HG02943 (cell line): ENCODE measurements around the gene ADAM10.

Experiments used
- ATAC-seq: cut with Tn5 transposase; IDR thresholded peaks from one replicate; pipeline ENCODE4 v1.9.1; 2021; ENCODE audit warnings: mild to moderate bottlenecking, low read depth, moderate library complexity; ENCODE audit not compliant: unreplicated experiment

Gene ADAM10

DNA sequence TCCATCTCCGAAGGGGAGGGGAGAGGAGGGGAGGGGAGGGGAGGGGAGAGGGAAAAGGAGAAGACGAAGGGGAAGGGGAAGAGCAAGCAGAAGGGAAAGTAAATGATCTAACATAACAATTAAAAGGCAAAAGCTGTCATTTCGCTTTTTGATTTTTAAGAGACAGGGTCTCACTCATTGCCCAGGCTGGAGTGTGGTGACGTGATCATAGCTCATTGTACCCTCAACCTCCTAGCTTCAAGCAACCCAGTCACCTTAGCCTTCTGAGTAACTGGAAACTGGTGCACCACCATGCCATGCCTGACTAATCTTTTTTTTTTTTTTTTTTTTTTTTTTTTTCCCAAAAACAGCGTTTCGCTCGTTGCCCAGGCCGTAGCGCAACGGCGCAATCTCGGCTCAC, 22.6 kb downstream of the ADAM10 start:
- no peak for ATAC-seq

- no peak for ATAC-seq
Measured at GRCh38 chr15:58724466-58724865, 25.0 kb downstream of the ADAM10 start.

GRCh38 chr15:58717357-58717756, 32.1 kb downstream of the ADAM10 start:
- ATAC-seq: no peak

DNA sequence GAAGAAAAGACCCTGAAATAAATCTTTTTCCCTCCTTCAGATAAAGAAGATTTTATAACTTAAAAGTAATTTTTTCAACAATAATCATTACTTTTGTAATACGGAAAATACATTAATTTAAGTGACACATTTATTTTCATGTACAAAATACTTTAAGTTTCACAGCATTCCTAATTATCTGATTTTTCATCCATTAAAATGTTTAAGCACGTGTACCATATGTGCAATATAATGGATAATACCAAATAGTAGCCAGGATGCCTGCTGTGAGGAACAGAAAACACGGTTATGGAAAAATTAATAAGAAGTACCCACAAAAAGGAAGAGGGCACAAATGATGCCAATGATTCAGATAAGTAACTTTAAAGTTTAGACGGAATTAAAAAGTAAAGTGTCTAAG, 33.5 kb downstream of the ADAM10 start:
- no peak for ATAC-seq

DNA sequence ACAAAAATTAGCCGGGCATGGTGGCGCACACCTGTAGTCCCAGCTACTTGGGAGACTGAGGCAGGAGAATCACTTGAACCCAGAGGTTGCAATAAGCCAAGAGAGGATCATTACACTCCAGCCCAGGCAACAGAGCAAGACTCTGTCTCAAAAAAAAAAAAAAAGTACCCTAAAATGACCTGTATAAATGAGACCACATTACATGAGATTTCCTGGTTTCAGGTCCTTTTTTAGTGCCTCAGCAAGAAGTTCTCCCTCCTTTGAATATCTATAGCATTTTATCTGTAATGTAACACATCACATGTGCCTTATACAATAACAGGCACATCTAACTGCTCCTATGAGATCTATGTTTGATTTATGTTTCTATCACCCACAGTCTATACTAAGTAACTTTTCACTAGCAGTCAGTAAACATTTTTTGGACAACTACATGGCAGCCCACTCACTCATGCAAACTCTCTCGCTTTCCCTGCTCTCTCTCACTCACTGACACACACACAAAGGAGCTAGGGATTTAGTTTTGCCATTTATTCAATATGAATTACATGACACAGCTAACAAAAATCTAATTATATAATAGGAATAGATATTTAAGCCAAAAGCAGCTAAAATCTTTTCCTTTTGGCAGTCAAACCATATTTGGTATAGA, 34.1 kb downstream of the ADAM10 start:
- no peak for ATAC-seq

DNA sequence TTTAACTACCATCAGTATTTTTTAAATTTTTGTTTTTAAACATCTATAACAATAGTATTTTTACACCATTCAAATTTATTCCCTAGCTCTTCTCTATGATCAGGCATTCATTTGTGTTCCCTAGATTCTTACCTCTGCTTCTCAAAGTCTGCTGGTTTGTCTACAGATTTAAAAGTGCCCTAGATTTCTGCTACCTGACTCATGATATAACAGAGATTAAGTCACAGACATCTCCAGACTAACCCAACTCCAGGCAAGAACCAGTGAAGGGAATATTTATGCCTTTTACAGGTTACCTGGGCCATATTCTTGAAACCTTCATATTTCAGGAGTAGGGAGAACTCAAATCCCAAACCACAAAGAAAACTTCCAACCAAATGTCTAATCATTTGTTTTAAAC, 38.8 kb downstream of the ADAM10 start:
- ATAC-seq: no peak

DNA sequence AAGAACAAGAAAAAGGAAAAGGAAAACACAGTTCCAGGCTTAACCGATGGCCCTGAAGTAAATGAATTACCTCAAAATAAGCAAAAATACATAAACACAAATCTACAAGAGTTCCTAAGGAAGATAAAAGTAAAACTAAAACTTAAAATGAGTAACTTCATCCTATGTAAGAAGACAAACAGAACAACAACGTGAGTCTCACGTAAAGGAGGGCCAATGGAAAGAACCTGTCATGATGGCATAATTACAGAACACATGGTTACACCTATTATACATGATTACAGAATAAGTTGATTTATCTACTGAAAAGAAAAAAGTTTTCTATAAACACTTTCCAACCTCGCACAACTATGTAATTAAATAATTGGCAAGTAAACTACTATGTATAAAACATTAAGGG, 42.1 kb downstream of the ADAM10 start:
- no peak for ATAC-seq

DNA sequence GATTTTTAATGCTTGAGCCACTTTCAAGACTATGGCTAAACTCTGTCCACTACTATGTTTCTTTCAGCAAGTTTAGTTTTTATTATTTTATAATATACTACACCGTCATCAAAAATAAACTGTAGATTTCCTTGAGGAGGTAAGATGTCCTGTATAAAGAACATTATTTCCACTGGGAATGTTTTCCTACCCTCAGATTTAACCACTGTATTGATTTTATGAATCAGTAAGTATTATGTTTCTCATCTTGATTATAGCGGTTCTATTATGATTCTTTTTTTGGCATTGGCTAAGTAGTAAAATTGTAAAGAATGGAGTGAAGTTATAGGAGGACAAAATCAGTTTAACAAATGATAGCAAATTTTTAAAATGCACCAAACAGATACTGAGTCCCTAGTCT, 44.4 kb downstream of the ADAM10 start:
- ATAC-seq: no peak

DNA sequence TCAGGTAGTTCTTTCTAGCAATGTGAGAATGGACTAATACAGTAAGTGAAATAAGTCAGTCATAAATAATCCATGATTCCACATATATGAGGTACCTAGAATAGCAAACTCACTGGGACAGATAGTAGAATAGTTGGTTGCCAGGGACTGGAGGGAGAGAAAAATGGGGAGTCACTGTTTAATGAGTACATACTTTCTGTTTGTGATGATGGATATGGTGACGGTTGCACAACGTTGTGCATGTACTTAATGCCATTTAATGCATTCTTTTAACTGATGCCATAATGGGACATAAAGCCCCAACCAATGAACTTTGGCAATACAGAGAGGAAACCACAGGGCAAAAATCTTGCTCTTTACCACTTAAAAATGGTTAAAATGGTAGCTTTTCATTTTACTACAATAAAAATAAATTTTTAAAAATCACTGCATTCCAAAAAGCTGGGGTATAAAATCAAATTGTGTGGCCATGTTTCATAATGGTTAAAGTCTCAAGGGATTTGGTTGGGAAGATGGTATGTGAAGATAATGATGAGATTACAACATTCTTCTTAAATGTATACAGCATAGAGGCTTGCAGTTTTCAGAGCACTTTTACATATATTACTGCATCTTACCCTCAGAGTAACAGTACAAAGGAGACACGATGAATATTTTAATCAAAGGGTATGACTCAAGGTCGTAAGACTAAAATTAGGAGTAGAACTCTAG, 45.2 kb downstream of the ADAM10 start:
- no peak for ATAC-seq

- no peak for ATAC-seq
Measured at GRCh38 chr15:58703610-58704009, 45.9 kb downstream of the ADAM10 start.

DNA sequence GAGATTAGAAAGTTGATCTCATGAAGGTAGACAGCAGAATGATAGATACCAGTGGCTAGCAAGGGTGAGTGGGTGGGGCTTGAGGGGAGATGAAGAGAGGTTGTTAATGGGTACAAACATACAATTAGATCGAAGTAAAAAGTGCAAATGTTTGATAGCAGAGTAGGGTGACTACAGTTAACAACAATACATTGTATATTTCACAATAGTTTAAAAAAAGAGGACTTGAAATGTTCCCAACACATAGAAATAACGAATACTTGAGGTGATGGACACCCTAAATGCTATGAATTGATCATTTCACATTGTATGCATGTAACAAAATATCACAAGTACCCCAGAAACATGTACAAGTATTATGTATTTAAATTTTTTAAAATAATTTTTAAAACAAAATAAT, 47.3 kb downstream of the ADAM10 start:
- ATAC-seq: no peak

DNA sequence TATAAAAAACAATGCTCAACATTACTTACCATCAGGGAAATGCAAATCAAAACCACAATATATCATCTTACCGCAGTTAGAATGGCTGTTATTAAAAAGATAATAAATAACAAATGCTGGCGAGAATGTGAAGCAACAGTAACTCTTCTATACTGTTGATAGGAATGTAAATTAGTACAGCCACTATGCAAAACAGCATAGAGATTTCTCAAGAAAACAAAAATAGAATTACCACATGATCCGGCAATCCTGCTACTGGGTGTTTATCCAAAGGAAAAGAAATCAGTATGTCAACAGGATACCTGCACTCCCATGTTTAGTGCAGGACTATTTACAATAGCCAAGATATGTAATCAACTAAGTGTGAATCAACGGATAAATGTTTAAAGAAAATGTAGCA, 48.1 kb downstream of the ADAM10 start:
- no peak for ATAC-seq

DNA sequence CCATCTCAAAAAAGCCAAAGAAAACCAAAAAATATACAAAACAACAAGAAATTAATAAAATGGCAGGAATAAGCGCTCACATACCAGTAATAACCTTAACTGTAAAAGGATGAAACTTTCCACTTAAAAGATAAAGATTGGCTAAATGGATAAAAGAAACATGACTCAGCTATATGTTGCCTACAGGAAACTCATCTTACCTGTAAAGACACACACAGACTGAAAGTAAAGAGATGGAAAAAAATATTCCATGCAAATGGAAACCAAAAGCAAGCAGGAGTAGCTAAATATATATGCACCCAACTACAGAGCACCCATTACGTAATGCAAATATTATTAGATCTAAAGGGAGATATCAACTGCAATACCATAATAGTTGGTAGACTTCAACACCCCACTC, 49.7 kb downstream of the ADAM10 start:
- no peak for ATAC-seq

DNA sequence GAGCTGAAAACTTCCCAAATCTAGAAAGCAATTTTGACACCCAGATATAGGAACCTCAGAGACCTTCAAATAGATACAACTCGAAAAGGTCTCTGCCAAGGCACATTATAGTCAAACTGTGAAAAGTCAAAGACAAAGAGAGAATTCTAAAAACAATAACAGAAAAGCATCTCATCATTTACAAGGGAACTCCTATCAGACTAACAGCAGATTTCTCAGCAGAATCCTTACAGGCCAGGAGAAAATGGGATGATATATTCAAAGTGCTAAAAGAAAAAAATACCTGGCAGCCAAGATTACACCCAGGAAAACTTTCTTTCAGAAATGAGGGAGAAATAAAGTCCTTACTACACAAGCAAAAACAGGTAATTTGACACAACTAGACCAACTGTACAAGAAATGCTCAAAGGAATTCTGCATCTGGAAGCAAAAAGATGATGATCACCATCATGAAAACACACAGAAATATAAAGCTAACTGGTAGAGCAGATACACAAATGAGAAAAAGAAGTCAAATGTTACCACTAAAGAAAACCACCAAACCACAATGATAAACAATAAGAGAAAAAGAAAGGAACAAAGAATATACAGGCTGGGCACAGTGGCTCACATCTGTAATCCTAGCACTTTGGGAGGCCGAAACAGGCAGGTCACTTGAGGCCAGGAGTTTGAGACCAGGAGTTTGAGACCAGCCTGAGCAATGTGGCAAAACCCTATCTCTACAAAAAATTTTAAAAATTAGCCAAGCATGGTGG, 50.4 kb downstream of the ADAM10 start:
- no peak for ATAC-seq

DNA sequence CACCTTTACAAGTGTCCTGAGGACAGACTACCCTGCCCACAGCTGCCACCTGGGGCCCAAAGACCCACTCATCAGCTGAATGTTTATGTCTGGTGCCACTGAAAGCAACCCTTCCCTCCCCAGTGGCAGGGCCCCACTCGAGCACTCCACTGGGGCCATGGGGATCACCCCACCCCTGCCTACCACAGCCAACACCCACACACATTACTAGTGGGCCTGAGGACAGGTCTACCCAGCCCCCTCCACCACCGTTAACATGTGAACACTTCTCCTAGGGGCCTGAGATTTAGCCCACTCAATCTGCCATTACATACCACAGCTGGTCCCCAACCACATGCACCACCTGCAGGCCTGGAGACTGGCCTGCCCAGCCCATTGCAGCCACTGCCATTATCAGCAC, 52.3 kb downstream of the ADAM10 start:
- no peak for ATAC-seq

GRCh38 chr15:58696738-58697137, 52.8 kb downstream of the ADAM10 start:
- no peak for ATAC-seq

DNA sequence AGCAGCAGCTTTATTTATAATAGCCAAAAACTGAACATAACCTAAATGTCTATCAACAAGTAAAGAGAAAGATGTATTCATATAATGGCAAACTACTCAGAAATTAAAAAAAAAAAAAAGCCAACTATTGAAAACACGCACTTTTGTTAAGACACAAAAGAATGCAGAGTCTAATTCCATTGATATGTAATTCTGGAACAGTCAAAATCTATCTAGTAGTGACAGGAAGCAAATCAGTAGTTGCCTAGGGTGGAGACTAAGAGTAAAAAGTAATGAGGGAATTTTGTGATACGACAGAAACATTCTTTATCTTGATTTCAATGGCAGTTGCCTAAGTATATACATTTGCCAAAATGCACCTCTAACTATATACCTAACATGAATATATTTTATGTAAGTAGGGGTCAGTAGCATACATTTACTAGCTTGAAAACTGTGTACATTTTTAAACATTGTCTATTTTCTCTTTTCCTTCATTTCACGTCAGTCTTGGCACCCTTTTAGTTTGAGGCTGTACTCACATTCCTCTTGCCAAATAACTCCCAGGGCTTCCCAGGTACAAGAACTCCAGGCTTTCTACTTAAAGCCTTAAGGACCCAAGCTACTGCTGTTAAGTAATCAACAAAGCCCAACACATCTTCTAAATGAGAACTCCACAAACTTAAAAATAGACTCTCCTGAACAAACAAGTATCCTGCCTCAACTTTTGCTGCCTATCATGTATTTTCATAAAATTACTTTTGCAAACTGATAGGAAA, 54.7 kb downstream of the ADAM10 start:
- ATAC-seq: no peak

DNA sequence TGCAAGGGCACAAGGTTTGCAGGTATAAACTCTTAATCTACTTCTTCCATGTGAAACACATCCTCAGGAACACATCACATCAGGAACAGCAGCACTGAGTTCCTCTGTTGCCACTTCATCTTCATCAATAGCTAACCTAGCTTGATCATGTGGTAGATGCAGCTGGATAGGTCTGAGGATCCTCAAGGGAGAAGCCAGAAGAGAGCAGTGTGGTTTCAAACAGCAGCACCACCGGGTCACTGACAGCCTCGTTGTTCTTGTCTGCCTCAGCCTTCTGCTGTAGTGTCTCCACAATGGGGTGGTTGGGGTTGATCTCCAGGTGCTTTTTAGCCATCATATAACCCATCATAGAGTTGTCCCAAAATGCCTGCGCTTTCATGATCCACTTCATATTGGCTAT, 58.8 kb downstream of the ADAM10 start:
- ATAC-seq: no peak

DNA sequence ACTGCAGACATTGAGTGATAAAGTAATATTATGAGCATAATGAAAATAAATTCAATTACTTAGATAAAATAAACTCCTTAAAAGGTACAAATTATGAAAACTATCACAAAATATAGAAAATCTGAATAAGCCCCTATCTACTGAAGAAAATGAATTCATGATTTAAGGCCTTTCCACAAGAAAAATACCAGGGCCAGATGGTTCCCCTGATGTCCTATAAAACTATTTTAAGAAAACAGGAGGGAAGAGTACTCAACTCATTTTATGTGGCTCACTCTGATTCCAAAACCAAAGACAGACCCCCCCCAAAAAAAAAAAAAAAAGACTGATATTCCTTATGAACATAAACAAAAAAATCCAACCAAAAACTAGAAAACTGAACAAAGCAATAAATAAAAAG, 59.9 kb downstream of the ADAM10 start:
- no peak for ATAC-seq

DNA sequence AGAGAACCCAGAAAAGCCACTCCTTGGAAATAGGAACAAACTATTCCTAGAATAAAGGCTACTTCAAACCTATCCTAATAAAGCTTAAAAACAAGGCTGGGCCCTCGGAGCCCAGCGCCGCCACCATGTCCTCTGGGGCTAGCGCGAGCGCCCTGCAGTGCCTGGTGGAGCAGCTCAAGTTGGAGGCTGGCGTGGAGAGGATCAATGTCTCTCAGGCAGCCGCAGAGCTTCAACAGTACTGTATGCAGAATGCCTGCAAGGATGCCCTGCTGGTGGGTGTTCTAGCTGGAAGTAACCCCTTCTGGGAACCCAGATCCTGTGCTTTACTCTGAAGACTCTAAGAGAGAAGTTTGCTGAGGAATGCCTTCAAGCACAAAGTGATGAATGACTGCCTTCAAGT, 63.2 kb downstream of the ADAM10 start:
- no peak for ATAC-seq

DNA sequence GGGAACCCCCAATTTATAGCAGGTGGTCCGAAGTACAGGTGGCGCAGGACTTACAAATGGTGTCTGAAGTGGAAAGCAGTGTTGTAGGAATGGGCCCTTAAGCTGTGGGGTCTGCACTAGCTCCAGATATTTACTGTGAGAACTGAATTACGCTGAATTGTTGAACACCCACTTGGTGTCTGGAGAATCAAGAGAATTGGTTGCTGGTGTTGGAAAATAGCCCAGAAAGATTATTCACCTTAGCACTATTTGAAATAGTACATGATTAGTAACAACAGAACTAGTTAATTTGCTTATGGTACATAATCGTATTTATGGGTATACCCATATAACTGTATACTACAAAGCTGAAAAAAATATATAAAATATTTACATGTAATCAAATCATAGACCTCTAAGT, 64.8 kb downstream of the ADAM10 start:
- no peak for ATAC-seq
